Type B pancreatic cell (in vitro differentiated cells): ENCODE results near the gene IL12RB1. TPM values are rescaled to one million over a fixed set of nuclear protein-coding genes. Genes with fewer than 3 reads are reported as not detected.
"Not testable (repeated sequence)": the region's sequence is repeated elsewhere in the genome, so short reads cannot be mapped to it uniquely, and the experiment has no call there.

Source experiments
- DNase-seq: peaks from one replicate; pipeline ENCODE4 v3.0.0; 2021; ENCODE audit warnings: mixed read lengths; ENCODE audit not compliant: unreplicated experiment; ENCODE audit errors: extremely low spot score
- H3K27ac Mint-ChIP-seq: 2 replicates; pipeline ENCODE4 v1.8.0; 2021; ENCODE audit warnings: mild to moderate bottlenecking, mixed read lengths
- H3K27me3 Mint-ChIP-seq: 2 replicates; pipeline ENCODE4 v1.8.0; 2021; ENCODE audit warnings: mixed read lengths
- H3K36me3 Mint-ChIP-seq: 2 replicates; pipeline ENCODE4 v1.8.0; 2021; ENCODE audit warnings: mixed read lengths
- H3K4me1 Mint-ChIP-seq: one replicate; pipeline ENCODE4 v1.8.0; 2021; ENCODE audit warnings: mixed read lengths; ENCODE audit not compliant: unreplicated experiment
- H3K4me3 Mint-ChIP-seq: 2 replicates; pipeline ENCODE4 v1.8.0; 2021; ENCODE audit warnings: mild to moderate bottlenecking, mixed read lengths
- H3K9me3 Mint-ChIP-seq: 2 replicates; pipeline ENCODE4 v1.8.0; 2021; ENCODE audit warnings: mixed read lengths
- CTCF ChIP-seq: fragments of 200-600 bp; sonication (generic); conservative IDR thresholded peaks from 2 replicates; pipeline ENCODE4 v1.5.0; 2021; ENCODE audit warnings: antibody characterized with exemption, mild to moderate bottlenecking
- total RNA-seq: library from RNA; stranded (reverse); gene quantifications from 2 replicates; pipeline ENCODE4 v1.2.1, GENCODE V29; 2021; ENCODE audit warnings: low replicate concordance

Gene IL12RB1
- total RNA-seq, 1 donor from 2014 or later, result not detected

- Mint-ChIP-seq H3K4me3 (peak overlapping the region; percentile 67), H3K9me3 (no peaks in the 10 kb centered on the region), H3K36me3 (no peaks in the 10 kb centered on the region), H3K27ac (no peak overlapping the region), H3K27me3 (peaks cover 30% of the 10 kb centered on the region), H3K4me1 (peaks cover 6% of the 10 kb centered on the region)
- TF ChIP-seq CTCF, result no peak
- no peak for DNase-seq
Measured at GRCh38 chr19:18110609-18111232, 24.0 kb upstream of the IL12RB1 start.

- Mint-ChIP-seq H3K27me3 (peaks cover 30% of the 10 kb centered on the region), H3K4me1 (peaks cover 6% of the 10 kb centered on the region), H3K4me3 (peak overlapping the region; percentile 87), H3K36me3 (no peaks in the 10 kb centered on the region), H3K27ac (no peak overlapping the region), H3K9me3 (no peaks in the 10 kb centered on the region)
- no peak for DNase-seq
- no peak for TF ChIP-seq CTCF
Measured at GRCh38 chr19:18109733-18110608, 23.2 kb upstream of the IL12RB1 start.

GRCh38 chr19:18109341-18109732, 22.6 kb upstream of the IL12RB1 start:
- TF ChIP-seq CTCF, result no peak
- H3K4me3 Mint-ChIP-seq, result peak overlapping the region; percentile 87
- H3K27ac Mint-ChIP-seq, result peak overlapping the region; percentile 25
- no peak for DNase-seq
- peaks cover 34% of the 10 kb centered on the region for H3K27me3 Mint-ChIP-seq
- H3K36me3 Mint-ChIP-seq, result no peaks in the 10 kb centered on the region
- no peaks in the 10 kb centered on the region for H3K9me3 Mint-ChIP-seq
- H3K4me1 Mint-ChIP-seq, result peaks cover 12% of the 10 kb centered on the region

GRCh38 chr19:18108897-18109296, 22.2 kb upstream of the IL12RB1 start:
- H3K27me3 Mint-ChIP-seq, result peaks cover 34% of the 10 kb centered on the region
- H3K9me3 Mint-ChIP-seq, result no peaks in the 10 kb centered on the region
- peak overlapping the region; percentile 87 for H3K4me3 Mint-ChIP-seq
- no peak for DNase-seq
- H3K36me3 Mint-ChIP-seq, result no peaks in the 10 kb centered on the region
- peaks cover 12% of the 10 kb centered on the region for H3K4me1 Mint-ChIP-seq
- H3K27ac Mint-ChIP-seq, result peak overlapping the region; percentile 25
- no peak for TF ChIP-seq CTCF

- no peak overlapping the region for H3K27ac Mint-ChIP-seq
- peak overlapping the region; percentile 76 for H3K4me3 Mint-ChIP-seq
- H3K4me1 Mint-ChIP-seq, result peaks cover 12% of the 10 kb centered on the region
- no peak for DNase-seq
- H3K27me3 Mint-ChIP-seq, result peaks cover 32% of the 10 kb centered on the region
- no peaks in the 10 kb centered on the region for H3K9me3 Mint-ChIP-seq
- TF ChIP-seq CTCF, result no peak
- H3K36me3 Mint-ChIP-seq, result no peaks in the 10 kb centered on the region
Measured at GRCh38 chr19:18107235-18107634, 20.5 kb upstream of the IL12RB1 start.

- peaks cover 34% of the 10 kb centered on the region for H3K27me3 Mint-ChIP-seq
- H3K9me3 Mint-ChIP-seq, H3K4me3 Mint-ChIP-seq, DNase-seq, H3K27ac Mint-ChIP-seq, H3K36me3 Mint-ChIP-seq: not testable (repeated sequence)
- H3K4me1 Mint-ChIP-seq, result peaks cover 12% of the 10 kb centered on the region
Measured at GRCh38 chr19:18105259-18105658, 18.5 kb upstream of the IL12RB1 start.
